CD1c-positive myeloid dendritic cell (primary cell): ENCODE measurements around the gene PI16.
"Not testable (repeated sequence)": the region's sequence is repeated elsewhere in the genome, so short reads cannot be mapped to it uniquely, and the experiment has no call there.

ENCODE experiments used
- DNase-seq: peaks from one replicate; pipeline ENCODE4 v3.0.0-alpha.2; 2016; ENCODE audit errors: extremely low spot score

PI16 gene

DNA sequence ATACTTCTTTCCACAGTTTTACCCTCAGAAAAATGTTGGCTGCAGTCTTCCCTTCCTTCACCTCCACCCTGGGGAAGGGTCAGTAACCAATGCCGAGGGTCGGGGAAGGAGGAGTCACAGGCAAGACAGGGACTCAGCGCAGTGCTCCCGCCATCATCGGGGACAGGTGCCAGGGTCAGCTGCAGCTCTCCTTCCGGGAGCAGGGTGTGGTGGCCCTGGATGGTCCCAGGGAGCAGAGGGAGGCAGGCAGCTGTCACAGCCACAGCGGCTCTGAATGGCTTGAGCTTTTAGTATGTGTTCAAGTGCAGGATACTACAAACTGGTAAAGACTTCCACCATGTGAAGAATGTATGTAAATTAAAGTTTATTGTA, 26.0 kb upstream of the PI16 start:
- DNase-seq, result no peak

DNA sequence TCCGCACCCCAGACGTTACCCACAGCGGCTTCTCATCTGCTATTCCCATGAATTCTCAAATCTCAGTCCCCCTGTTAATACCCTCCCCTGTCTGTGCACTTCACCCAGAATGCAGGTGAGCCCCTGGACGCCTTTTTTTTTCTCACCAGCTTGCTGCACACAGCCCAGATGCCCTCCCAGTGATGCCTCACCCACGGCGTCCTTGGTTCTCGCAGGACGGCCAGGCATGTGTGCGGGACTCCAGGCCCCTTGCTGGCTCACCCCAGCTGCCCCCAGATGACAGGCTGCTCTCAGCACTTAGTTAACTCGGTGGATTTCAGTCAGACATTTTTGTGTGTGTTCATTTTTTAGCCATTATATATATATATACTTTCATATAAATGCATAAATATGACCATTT, 25.4 kb upstream of the PI16 start:
- no peak for DNase-seq

DNA sequence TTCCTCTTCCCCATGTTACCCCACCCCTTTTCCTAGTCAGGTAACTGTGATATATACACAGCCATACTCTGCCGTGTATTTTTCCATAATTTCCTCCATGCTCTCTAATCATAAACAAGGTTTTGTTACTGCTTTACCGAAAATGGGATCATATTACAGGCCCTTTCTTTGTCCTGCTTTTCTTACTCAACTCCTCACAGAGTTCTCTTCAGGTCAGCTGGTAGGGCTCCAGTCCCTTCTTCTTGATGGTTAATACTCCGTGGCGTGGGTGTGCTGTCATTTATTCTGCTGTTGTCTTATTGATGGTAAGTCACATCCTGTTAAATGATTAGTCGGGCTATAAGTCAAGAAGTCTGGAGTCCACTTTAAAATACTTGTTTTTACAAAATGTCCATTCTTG, 24.9 kb upstream of the PI16 start:
- DNase-seq, result no peak

GRCh38 chr6:36930483-36930882, 24.1 kb upstream of the PI16 start:
- DNase-seq, result no peak

DNA sequence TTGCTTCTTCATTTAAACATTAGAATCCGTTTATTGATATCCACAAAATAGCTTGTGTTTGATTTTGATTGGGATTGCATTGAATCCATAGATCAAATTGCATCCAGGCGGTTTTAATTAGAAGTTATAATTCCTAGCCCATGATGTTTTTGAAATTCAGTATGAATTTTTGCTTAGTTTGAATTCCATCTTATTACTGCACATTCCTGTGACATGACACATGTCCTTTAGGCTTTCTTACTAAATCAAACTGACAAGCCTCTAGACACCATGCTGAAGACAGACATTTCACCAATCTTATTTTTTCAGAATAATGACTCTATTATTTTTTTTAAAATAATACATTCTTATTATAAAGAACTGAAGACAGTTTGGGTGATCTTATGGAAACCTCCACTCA, 21.4 kb upstream of the PI16 start:
- DNase-seq, result no peak

GRCh38 chr6:36933519-36933918, 21.0 kb upstream of the PI16 start:
- no peak for DNase-seq

GRCh38 chr6:36934901-36935300, 19.6 kb upstream of the PI16 start:
- DNase-seq, result no peak

- DNase-seq, result no peak
These were observed 17.7 kb upstream of the PI16 start for GRCh38 chr6:36936824-36937223.

DNA sequence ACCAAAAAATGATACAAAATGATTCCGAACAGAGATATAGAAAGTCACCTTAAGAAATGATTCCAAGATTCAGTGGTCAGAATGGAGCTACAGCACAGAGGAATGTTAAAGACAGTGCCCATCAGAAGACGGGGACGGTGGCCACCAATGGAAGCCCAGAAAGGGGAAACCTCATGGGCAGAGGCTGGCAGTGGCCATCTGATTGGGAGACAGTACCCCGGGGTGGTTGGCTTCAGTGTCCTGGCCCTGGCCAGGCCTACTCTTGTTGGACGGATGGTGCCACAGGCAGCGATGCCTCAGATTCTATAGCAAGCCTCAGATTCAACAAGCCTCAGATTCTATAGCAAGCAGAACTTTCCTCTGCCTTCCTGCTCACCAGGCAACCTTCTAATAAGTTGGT, 16.6 kb upstream of the PI16 start:
- no peak for DNase-seq

GRCh38 chr6:36938536-36938935, 16.0 kb upstream of the PI16 start:
- no peak for DNase-seq

DNA sequence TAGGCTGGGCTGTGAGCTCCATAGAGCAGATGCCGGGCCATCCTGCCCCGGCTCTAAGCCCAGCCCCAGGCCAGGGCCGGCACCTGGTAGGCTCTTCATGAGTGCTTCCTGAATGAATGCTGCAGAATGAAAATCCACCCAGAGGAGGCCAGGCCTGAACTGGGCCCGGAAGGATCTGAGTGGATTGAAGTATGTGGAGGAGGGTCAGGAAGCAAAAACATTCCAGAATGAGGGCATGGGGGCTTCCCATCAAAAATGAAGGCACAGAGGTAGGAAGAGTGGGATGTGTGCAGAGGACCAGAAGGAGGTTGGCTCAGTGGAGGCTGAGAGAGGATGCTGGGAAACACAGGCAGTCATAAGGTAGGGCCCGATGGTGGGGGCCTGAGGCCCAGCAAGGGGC, 15.5 kb upstream of the PI16 start:
- not testable (repeated sequence) for DNase-seq

DNA sequence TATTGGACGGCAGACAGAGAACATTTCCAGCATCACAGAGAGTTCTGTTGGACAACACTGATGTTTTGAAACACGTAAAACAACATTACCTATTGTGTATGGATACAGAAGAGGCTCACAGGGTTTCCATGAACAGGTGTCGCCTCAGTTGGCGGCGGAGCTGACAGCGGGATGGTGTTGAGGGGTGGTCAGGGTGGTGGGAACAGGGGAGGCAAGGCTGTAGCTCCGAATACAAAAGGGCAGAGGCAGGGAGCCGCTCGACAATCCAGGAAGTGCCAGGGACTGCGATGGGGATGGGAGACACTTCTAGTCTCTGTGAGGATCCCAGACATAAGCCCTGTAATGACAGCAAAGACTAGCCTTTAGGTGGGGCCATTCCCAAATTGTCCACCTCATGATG, 14.5 kb upstream of the PI16 start:
- no peak for DNase-seq

DNA sequence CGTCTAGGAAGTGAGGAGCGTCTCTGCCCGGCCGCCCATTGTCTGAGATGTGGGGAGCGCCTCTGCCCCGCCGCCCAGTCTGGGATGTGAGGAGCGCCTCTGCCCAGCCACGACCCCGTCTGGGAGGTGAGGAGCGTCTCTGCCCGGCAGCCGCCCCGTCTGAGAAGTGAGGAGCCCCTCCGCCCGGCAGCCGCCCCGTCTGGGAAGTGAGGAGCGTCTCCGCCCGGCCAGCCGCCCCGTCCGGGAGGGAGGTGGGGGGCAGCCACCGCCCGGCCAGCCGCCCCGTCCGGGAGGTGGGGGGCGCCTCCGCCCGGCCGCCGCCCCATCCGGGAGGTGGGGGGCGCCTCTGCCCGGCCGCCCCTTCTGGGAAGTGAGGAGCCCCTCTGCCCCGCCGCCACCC, 13.0 kb upstream of the PI16 start:
- not testable (repeated sequence) for DNase-seq

DNA sequence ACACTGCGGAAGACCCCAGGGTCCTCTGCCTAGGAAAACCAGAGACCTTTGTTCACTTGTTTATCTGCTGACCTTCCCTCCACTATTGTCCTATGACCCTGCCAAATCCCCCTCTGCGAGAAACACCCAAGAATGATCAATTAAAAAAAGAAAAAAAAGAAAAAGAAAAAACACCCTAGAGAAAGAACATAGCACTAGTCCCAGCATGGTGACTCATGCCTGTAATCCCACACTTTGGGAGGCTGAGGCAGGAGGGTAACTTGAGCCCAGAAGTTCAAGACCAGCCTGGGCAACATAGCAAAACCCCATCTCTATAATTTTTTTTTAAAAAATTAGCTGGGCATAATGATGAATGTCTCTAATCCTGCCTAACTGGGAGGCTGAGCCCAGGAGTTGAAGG, 12.2 kb upstream of the PI16 start:
- not testable (repeated sequence) for DNase-seq

GRCh38 chr6:36944650-36945049, 9.9 kb upstream of the PI16 start:
- no peak for DNase-seq

GRCh38 chr6:36945301-36945700, 9.2 kb upstream of the PI16 start:
- no peak for DNase-seq

DNA sequence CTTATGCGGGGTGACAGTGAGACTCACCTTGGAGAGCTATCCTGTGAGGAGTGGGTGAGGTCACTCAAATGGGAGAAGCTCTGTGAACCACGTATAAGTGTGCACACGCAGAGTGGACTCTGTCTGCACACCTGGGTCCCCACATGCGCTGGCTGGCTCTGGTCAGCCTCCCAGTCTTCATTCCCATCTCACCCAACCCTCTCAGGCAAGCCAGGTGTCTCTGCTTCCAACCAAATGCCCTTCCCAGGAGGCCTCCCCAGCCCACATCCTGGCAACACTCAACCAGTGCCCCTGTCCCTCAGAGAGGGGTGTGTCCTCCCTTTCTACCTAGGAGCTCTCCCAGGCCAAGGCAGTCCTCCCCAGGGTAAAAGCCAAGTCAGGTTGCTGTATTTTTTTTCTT, 8.0 kb upstream of the PI16 start:
- DNase-seq, result no peak

- no peak for DNase-seq
These were observed 6.8 kb upstream of the PI16 start for GRCh38 chr6:36947570-36948351.

- not testable (repeated sequence) for DNase-seq
These were observed 5.5 kb upstream of the PI16 start for GRCh38 chr6:36949076-36949475.

- DNase-seq, result no peak
These were observed 4.9 kb upstream of the PI16 start for GRCh38 chr6:36949636-36950035.

DNA sequence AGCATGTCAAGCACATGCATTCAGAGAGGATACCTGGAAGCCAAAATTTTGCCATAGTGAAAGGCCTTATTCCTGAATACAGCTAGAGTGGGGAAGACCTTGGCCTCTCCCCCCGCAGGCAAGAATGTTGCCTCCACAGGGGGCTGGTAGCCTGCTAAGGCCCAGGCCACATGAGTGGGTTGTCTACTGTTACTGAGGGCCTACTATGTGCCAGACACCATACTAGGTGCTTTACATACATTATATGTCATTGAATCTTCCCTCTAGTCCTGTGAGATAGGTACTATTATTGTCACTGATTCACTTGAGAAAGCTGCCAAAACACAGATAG, 642 bp upstream of the PI16 start:
- DNase-seq, result no peak

DNA sequence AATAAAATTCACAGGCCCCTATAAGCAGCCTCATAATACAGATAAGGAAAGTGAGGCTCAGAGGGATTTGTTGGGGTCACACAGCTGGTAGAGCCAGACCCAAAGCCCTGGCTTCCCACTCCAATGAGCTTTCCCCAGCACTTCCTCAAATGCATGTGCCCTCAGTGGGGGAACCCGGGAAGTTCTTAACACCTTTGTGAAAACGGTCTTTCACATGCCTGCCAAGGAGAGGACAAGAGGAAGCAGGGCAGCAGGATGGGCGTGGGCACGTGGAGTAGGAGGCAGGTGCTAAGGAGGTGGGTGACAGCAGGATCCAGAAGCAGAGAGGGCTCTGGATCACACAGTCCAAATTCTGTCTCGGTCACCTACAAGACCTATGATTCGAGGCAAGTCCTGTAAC, 598 bp downstream of the PI16 start:
- peak; percentile 41 for DNase-seq

DNA sequence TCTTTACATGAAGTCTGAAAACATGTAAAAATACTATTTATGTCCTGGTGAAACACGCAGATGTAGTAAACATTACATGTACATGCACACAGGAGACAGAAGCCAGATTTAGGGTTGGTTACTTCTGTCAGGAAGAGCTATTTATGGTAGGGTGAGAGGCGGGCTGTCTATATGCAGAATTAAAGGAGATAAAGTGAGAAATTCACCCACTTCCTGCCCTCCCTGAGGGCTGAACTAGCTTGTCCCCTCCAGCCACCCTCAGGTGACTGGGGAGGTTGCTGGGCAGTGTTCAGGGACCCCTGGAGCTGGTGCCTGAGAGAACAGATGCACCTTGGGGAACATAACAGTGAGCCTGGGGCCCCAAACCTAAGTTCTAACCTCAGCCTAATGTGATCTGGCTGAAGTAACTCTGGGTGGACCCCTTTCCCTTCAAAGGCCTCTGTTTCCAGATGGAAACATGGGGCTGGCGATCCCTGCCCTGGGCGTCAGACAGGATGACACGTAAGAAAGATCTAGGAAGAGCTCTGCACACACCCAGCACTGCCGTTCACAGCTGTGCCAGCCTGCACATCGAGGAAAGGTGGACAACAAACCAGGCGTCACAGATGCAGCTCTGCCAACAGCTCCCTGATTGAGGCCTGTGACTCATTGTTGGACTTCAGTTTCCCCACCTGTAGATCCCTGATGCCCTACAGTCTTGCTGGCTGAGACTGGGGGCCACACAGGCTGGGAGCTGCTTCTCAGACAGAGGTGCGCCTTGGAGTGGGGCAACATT, 1.3 kb downstream of the PI16 start:
- DNase-seq, result no peak

- no peak for DNase-seq
These were observed 1.9 kb downstream of the PI16 start for GRCh38 chr6:36956446-36956820.
